RWPE2 (cell line): ENCODE data around the gene NVL.

Experiments
- ATAC-seq: fragments of 200-7000 bp; cut with Tn5 transposase; 3 replicates; pipeline ENCODE4 v1.9.1; 2021; ENCODE audit warnings: low read depth
- DNase-seq: peaks from one replicate; pipeline ENCODE4 v3.0.0-alpha.2; 2020; ENCODE audit warnings: low spot score
- H3K27ac ChIP-seq: fragments of 450-650 bp; 2 replicates; pipeline ENCODE4 v1.5.1; 2017; ENCODE audit warnings: mild to moderate bottlenecking; ENCODE audit not compliant: poor library complexity, severe bottlenecking
- H3K27me3 ChIP-seq: fragments of 250-450 bp; sonication (Bioruptor Pico); 2 replicates; pipeline ENCODE4 v1.5.1; 2021; ENCODE audit warnings: mild to moderate bottlenecking, moderate library complexity; ENCODE audit not compliant: insufficient read depth, poor library complexity, severe bottlenecking
- H3K36me3 ChIP-seq: fragments of 250-450 bp; sonication (Bioruptor Pico); 2 replicates; pipeline ENCODE4 v1.5.1; 2020; ENCODE audit warnings: low read depth, mild to moderate bottlenecking, moderate library complexity
- H3K4me1 ChIP-seq: fragments of 250-450 bp; sonication (Bioruptor Pico); 2 replicates; pipeline ENCODE4 v1.5.1; 2021; ENCODE audit warnings: mild to moderate bottlenecking, moderate library complexity; ENCODE audit not compliant: insufficient read depth, poor library complexity, severe bottlenecking
- H3K4me3 ChIP-seq: fragments of 250-450 bp; sonication (Bioruptor Pico); 2 replicates; pipeline ENCODE4 v1.5.1; 2021; ENCODE audit warnings: mild to moderate bottlenecking, moderate library complexity; ENCODE audit not compliant: severe bottlenecking
- H3K9me3 ChIP-seq: fragments of 250-450 bp; sonication (Bioruptor Pico); 2 replicates; pipeline ENCODE4 v1.5.1; 2021; ENCODE audit warnings: mild to moderate bottlenecking, moderate library complexity; ENCODE audit not compliant: severe bottlenecking
- TF ChIP-seq, protein P1 (sequence below): fragments of 450-650 bp; IDR thresholded peaks from one replicate; pipeline ENCODE4 v1.5.1; 2017; ENCODE audit warnings: mild to moderate bottlenecking, moderate library complexity; ENCODE audit not compliant: poor library complexity, severe bottlenecking

Gene NVL

DNA sequence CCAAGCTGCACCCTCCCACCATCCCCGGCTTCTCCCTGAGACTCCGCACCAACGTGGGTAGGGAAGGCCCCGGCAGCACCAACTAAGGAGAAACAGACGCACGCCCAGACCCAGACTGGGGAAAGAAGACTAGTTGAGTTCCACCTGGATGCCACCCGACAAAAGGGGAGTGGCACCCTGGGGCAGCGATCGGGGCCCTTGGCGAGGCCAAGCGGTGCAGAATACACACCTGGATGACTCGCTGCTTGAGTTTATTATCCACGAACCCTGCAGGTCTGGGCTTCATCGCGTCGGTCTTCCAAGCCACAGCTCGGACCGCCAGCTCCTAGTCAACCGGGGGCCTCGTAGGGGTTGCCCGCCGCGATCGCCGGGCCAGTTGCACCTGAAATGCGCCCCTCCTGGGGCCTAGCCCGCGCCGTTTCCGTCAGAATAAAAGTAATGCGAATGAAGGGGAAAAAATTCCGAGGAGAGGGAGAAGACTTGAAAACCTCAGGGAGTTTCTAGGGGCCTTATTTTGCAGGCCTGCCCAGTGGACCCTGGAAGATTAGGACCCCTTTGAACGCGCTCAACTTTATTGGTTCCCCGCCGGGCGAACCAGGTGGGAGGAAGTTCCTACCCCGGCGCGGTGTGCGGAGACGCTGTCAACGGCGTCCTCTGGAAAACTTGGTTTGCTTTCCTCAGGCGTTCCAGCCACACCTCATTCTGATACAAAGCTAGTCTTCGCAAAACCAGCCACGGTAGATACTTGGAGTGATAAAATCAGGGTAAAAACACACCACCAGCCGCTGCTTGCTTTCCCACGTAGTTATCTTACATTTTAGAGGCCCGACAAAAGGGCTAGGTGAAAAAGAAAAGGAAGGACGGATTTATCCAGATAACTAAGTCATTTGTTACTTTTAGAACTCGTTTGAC is at the start of gene NVL:
NVL (minus strand) TSS at position 331 of the 912 bp plus-strand sequence; CDS start at position 286, 45 bp downstream.
- Histone ChIP-seq H3K27ac (peak within 1 kb of the TSS; percentile 64), H3K36me3 (no peaks in the 10 kb centered on the region), H3K27me3 (no peaks in the 10 kb centered on the region), H3K4me3 (peak within 1 kb of the TSS; percentile 92), H3K4me1 (no peaks in the 10 kb centered on the region), H3K9me3 (no peaks in the 10 kb centered on the region)
- DNase-seq (peak; percentile 77), ATAC-seq (peak; percentile 97)
- TF ChIP-seq, protein P1, sequence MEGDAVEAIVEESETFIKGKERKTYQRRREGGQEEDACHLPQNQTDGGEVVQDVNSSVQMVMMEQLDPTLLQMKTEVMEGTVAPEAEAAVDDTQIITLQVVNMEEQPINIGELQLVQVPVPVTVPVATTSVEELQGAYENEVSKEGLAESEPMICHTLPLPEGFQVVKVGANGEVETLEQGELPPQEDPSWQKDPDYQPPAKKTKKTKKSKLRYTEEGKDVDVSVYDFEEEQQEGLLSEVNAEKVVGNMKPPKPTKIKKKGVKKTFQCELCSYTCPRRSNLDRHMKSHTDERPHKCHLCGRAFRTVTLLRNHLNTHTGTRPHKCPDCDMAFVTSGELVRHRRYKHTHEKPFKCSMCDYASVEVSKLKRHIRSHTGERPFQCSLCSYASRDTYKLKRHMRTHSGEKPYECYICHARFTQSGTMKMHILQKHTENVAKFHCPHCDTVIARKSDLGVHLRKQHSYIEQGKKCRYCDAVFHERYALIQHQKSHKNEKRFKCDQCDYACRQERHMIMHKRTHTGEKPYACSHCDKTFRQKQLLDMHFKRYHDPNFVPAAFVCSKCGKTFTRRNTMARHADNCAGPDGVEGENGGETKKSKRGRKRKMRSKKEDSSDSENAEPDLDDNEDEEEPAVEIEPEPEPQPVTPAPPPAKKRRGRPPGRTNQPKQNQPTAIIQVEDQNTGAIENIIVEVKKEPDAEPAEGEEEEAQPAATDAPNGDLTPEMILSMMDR: no peak

DNA sequence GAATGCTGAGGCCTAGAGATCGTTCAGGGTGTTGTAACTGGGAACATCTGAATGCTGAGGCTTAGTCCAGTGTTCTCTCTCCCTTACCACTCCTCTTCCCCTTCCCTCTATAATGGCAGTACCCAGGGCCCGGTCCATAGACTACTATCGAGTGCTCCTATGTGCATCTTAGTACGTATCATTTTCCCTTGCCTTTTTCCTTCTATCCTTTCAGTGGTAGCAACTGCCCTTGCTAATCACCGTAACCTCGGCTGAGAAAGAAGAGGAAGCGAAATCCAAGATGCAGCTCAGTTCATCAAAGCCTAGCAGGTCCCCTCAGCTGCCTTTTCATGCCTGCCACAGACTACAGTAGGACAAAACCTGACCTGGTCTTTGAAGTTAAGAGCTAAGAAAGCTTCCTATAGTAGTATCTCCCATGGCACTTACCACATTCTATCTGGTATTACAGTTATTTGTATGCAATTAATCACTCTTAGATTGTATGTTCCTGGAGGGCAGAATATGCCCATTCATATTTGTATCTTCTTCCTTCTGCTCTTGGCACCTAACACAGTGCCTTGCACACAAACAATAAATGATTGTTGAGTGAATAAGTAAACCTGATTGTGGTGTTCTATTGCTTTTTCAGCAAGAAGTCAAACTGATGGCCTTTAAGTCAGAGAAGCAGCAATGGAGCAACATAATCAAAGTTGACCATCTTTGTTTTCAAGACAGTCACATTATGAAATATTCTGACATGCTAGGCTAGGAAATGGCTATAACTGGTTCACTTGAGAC is 49.1 kb upstream of the NVL start:
- H3K27ac ChIP-seq: no peak overlapping the region
- ATAC-seq: no peak
- TF ChIP-seq, protein P1: no peak
- no peaks in the 10 kb centered on the region for H3K4me1 ChIP-seq
- DNase-seq: no peak
- no peaks in the 10 kb centered on the region for H3K27me3 ChIP-seq
- no peaks in the 10 kb centered on the region for H3K9me3 ChIP-seq
- H3K36me3 ChIP-seq: peaks cover 8% of the 10 kb centered on the region
- no peak overlapping the region for H3K4me3 ChIP-seq

DNA sequence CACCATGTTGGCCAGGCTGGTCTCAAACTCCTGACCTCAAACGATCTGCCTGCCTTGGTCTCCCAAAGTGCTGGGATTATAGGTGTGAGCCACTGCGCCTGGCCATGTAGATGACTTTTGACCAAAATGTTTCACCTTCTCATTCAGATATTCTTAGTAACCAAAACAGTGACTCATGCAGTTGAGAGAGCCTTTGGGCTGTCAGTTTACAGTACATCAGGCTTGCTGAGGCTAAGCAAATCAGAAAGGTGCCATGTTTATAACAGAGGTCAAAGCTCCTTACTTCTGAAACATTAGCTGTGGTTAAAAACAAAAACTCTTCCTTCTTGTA is 47.7 kb upstream of the NVL start:
- no peak overlapping the region for H3K27ac ChIP-seq
- ATAC-seq: peak; percentile 49; the same call in 1 of the 3 replicates
- H3K36me3 ChIP-seq: peaks cover 17% of the 10 kb centered on the region
- H3K4me3 ChIP-seq: no peak overlapping the region
- DNase-seq: no peak
- TF ChIP-seq, protein P1: no peak
- H3K4me1 ChIP-seq: no peaks in the 10 kb centered on the region
- H3K27me3 ChIP-seq: no peaks in the 10 kb centered on the region
- no peaks in the 10 kb centered on the region for H3K9me3 ChIP-seq

DNA sequence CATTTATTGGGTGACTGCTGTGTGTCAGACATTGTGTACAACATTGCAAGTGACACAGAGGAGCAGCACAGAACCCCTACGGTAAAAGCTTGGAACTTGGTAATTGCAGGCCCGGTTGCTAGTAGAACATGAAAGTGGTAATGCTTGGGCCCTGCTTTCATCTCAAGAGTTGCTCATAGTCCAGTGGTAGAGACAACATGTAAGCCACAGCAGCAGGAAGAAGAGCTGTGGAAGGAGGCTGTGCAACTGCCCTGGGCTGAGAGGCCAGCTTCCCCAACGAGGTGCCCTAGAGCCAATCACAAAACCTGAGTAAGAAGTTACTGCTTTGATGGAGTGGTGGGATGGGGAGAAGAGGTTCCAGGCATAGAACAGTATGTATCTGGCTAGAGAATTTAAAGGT is 45.1 kb upstream of the NVL start:
- Histone ChIP-seq H3K27me3 (no peaks in the 10 kb centered on the region), H3K36me3 (peaks cover 32% of the 10 kb centered on the region), H3K4me3 (no peak overlapping the region), H3K27ac (no peak overlapping the region), H3K9me3 (no peaks in the 10 kb centered on the region), H3K4me1 (no peaks in the 10 kb centered on the region)
- ATAC-seq (no peak), DNase-seq (no peak)
- TF ChIP-seq, protein P1: no peak
